ENCODE data around the gene METRN. TPM values are rescaled to one million over a fixed set of nuclear protein-coding genes. Genes with fewer than 3 reads are reported as not detected.

Gene METRN
- total and polyA plus RNA-seq, 12 donors = 1.3 to 189 (median 75.6) TPM

DNA sequence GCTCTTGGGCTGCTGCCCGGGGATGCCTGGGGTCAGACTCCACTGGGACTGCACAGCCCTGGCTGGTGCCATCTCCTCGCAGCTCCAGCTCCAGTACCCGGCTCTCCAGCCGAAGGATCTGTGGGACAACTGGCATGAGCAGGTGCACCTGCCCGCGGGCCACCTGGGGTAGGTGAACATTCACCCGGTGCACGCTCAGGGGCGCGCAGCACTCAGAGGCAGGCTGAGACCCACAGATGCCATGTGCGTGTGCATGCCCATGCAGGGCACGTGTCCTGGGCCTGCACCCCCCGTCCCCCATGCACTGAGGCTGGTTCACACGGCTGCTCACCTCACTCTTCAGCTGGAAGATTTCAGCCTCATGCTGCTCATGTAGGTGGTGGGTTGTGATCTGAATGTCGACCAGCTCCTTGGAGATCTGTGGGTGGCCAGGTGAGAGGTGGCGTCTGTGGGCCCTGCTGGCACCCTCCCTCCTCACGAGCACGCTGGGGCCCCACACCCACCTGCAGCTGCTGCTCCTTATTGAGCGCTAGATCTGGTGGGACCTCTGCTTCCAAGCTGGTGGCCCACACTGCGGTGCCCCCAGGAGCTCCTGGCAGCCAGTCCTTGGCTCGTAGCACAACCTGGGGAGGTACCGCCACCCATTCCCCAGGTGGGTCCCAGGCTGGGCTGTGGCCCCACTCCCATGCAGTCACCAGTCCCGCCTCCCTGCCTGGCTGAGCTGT lies 10.7 kb downstream of the METRN start:
- WGBS, 4 donors = 67 to 74% (median 69%) methylated on average over 2 to 23 of the region's 23 CpGs
- TF ChIP-seq, protein P1, sequence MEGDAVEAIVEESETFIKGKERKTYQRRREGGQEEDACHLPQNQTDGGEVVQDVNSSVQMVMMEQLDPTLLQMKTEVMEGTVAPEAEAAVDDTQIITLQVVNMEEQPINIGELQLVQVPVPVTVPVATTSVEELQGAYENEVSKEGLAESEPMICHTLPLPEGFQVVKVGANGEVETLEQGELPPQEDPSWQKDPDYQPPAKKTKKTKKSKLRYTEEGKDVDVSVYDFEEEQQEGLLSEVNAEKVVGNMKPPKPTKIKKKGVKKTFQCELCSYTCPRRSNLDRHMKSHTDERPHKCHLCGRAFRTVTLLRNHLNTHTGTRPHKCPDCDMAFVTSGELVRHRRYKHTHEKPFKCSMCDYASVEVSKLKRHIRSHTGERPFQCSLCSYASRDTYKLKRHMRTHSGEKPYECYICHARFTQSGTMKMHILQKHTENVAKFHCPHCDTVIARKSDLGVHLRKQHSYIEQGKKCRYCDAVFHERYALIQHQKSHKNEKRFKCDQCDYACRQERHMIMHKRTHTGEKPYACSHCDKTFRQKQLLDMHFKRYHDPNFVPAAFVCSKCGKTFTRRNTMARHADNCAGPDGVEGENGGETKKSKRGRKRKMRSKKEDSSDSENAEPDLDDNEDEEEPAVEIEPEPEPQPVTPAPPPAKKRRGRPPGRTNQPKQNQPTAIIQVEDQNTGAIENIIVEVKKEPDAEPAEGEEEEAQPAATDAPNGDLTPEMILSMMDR (IDR thresholded peaks at IDR 0.05) = no peak
- TF ChIP-seq POLR2A (IDR thresholded peaks at IDR 0.05) = no peak
- Histone ChIP-seq H3K27ac (no peak overlapping the region), H3K9me3 (replicated peaks in 1 of 3) (no peaks in the 10 kb centered on the region), H3K4me1 (replicated peaks in 1 of 2) (peaks cover 23 to 25% of the 10 kb centered on the region in 2 donors), H3K4me3 (no peak overlapping the region), H3K36me3 (replicated peaks in 1 of 2) (no peaks in the 10 kb centered on the region), H3K27me3 (no peaks in the 10 kb centered on the region)
- no peak for DNase-seq
- intact Hi-C loops (cut with DNase I) = no loop called here

DNA sequence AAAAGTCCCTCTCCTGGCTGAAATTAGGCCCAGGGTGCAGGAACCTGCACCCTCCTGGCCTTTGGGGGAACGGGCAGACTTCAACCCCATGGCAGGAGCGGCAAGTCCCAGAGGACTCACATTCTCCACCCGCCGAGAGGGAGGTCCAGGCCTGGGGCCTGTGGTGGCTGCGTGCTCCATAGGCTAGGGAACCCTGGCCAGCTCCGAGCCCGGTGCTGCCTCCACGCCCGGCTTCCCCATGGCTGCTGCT lies 11.2 kb downstream of the METRN start:
- no peaks in the 10 kb centered on the region for H3K36me3 ChIP-seq (replicated peaks in 1 of 2)
- peaks cover 23 to 25% of the 10 kb centered on the region in 2 donors for H3K4me1 ChIP-seq (replicated peaks in 1 of 2)
- no peak for TF ChIP-seq POLR2A (IDR thresholded peaks at IDR 0.05)
- TF ChIP-seq, protein P1 (IDR thresholded peaks at IDR 0.05) = no peak
- no peaks in the 10 kb centered on the region for H3K9me3 ChIP-seq (replicated peaks in 1 of 3)
- no peak for DNase-seq
- intact Hi-C loops (cut with DNase I) = no loop called here
- no peak overlapping the region for H3K27ac ChIP-seq
- 8 to 21% (median 19%) methylated on average over 1 to 9 of the region's 9 CpGs for WGBS, 4 donors
- no peaks in the 10 kb centered on the region for H3K27me3 ChIP-seq
- no peak overlapping the region for H3K4me3 ChIP-seq

DNA sequence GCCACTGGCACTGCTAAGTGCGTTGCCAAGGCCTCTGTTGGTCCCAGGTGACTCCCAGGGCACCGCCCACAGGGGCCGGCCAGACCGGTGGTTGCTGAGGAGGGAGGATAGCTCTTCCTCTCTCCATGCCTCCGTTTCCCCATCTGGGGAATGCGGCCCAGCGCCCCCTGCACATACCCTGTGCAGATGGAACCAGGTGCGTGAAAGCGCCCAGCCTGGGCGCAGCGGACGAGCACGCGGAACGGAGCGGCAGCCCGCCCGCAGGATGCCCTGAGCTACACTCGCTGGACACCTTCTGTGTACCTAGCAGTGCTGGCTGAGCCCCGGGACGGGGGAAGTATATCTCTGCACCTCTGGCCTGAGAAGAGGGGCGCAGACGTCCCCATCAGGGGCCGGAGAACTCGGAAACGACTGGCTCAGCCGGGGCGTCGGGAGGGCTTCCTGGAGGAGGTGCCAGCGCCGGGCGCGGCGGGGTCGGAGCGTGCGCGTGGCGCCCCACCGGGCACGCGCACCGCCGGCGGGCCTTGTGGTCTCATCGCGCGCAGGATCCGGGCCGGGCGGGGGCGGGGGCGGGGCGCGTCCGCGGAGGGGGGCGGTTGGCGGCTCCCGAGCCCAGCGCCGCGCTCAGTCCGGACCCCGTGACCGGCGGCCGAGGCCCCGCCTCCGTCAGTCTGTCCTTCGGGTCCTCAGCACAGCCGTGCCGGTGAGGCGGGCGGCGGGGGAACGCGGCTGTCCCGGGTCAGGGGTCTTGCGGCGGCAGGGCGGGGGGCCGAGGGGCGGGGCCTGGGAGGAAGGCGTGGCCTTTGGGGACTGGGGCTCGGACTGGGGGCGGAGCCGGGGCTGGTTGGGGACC lies 11.7 kb downstream of the METRN start, which contains the start of the genes CCDC78 and HAGHL:
CCDC78 (minus strand) TSS at position 6 of the 853 bp plus-strand sequence. CDS start 76 bp downstream, outside the sequence.
HAGHL (plus strand) TSS at position 669 of the 853 bp plus-strand sequence. CDS start 404 bp downstream, outside the sequence.
- Histone ChIP-seq H3K27me3 (no peaks in the 10 kb centered on the region), H3K4me1 (replicated peaks in 1 of 2) (peaks cover 21 to 22% of the 10 kb centered on the region in 2 donors), H3K27ac (peak within 1 kb of the TSS in 2 of 5 donors; percentile 22 to 65), H3K9me3 (replicated peaks in 1 of 3) (no peaks in the 10 kb centered on the region), H3K36me3 (replicated peaks in 1 of 2) (peaks cover 0 to 3% of the 10 kb centered on the region in 2 donors), H3K4me3 (peak within 1 kb of the TSS in 2 of 4 donors; percentile 22 to 64)
- WGBS, 4 donors = 1 to 4% (median 2%) methylated on average over 20 to 88 of the region's 88 CpGs
- intact Hi-C loops (cut with DNase I) = no loop called here
- TF ChIP-seq, protein P1 (IDR thresholded peaks at IDR 0.05) = no peak
- no peak for TF ChIP-seq POLR2A (IDR thresholded peaks at IDR 0.05)
- peak in 3 of 7 donors; percentile 53 to 74 (median 70) for DNase-seq

DNA sequence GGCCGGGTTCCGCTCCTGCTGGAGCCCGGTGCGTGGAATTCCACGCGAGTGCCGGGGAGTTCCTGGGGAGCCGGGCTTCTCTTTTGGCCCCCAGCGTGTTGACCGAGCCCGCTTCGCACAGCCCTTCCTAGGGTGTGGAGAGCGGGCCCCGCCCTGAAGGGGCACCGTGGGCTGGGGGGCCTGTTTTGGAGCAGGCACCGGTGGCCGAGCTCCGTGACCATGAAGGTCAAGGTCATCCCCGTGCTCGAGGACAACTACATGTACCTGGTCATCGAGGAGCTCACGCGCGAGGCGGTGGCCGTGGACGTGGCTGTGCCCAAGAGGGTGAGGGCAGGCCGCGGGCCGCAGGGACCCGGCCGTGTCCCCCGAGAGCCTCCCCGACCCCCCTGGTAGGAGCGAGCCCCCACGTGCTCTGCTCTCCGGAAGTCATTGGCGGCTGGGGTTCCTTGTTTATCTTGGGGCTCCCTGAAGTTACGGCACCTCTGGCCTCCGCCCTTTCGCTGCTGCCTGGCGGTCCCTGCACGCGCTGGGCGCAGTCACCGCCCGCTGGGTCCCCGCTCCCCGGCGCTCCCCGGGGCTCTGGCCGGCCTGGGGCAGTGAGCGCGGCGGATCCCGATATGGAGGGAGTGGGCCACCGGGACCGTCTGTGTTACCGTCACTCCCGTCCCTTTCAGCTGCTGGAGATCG lies 12.5 kb downstream of the METRN start:
- Histone ChIP-seq H3K4me1 (replicated peaks in 1 of 2) (peaks cover 16 to 19% of the 10 kb centered on the region in 2 donors), H3K27me3 (no peaks in the 10 kb centered on the region), H3K27ac (peak overlapping the region in 2 of 5 donors; percentile 22 to 65), H3K36me3 (replicated peaks in 1 of 2) (peaks cover 0 to 10% of the 10 kb centered on the region in 2 donors), H3K4me3 (peak overlapping the region in 2 of 4 donors; percentile 22 to 64), H3K9me3 (replicated peaks in 1 of 3) (no peaks in the 10 kb centered on the region)
- WGBS, 4 donors = 0 to 1% (median 0%) methylated on average over 5 to 61 of the region's 61 CpGs
- TF ChIP-seq, protein P1 (IDR thresholded peaks at IDR 0.05) = no peak
- TF ChIP-seq POLR2A (IDR thresholded peaks at IDR 0.05) = no peak
- intact Hi-C loops (cut with DNase I) = no loop called here
- DNase-seq = peak in 2 of 7 donors; percentile 19 to 38

Data from adrenal gland (tissue), 12 donors.